Loucy (cell line): ENCODE results near the gene SDC3.

ENCODE experiments used
- EZH2phosphoT487 ChIP-seq: fragments of 200-600 bp; IDR thresholded peaks from 2 replicates; pipeline ENCODE4 v1.6.1; 2018; ENCODE audit warnings: antibody characterized with exemption, mild to moderate bottlenecking, moderate library complexity, borderline replicate concordance
- TF ChIP-seq, protein P1 (sequence below): fragments of 200-600 bp; sonication (generic); conservative IDR thresholded peaks from 2 replicates; pipeline ENCODE4 v1.5.1; 2014; ENCODE audit warnings: mild to moderate bottlenecking, antibody characterized with exemption, low read length

DNA sequence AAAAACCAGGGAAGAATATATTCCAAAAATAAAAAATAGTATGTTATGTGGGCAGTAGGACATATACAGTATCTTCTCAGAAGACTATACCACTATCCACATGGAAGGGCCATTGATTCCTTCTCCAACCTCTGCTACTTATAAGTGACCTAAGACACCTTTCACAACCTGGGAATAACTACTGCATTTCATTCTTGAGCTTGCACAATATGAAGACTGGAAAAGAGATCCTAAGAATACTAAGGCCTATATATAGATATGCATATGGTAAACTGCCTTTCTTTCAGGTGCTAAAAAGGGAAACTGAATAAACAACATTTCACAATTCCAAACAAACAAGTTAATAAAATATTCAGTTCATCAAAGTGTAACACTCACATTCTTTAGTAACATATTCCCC is 32.0 kb upstream of the SDC3 start:
- TF ChIP-seq, protein P1, sequence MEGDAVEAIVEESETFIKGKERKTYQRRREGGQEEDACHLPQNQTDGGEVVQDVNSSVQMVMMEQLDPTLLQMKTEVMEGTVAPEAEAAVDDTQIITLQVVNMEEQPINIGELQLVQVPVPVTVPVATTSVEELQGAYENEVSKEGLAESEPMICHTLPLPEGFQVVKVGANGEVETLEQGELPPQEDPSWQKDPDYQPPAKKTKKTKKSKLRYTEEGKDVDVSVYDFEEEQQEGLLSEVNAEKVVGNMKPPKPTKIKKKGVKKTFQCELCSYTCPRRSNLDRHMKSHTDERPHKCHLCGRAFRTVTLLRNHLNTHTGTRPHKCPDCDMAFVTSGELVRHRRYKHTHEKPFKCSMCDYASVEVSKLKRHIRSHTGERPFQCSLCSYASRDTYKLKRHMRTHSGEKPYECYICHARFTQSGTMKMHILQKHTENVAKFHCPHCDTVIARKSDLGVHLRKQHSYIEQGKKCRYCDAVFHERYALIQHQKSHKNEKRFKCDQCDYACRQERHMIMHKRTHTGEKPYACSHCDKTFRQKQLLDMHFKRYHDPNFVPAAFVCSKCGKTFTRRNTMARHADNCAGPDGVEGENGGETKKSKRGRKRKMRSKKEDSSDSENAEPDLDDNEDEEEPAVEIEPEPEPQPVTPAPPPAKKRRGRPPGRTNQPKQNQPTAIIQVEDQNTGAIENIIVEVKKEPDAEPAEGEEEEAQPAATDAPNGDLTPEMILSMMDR, result no peak
- no peak for TF ChIP-seq EZH2phosphoT487
